Neutrophil (primary cell): Measurements from ENCODE around the gene GIMD1.

Experiments
- H3K27ac ChIP-seq: fragments of 200-600 bp; sonication (generic); 2 replicates; pipeline ENCODE4 v1.5.1; 2016; ENCODE audit warnings: mild to moderate bottlenecking, moderate library complexity
- H3K27me3 ChIP-seq: fragments of 200-600 bp; sonication (generic); 2 replicates; pipeline ENCODE4 v1.6.0; 2016; ENCODE audit warnings: mild to moderate bottlenecking
- H3K36me3 ChIP-seq: fragments of 200-600 bp; sonication (generic); 2 replicates; pipeline ENCODE4 v1.5.1; 2017
- H3K4me1 ChIP-seq, 2 experiments: fragments of 200-600 bp in 1 of 2; sonication (generic) in 1 of 2; 1 replicate in 1 of 2; 2 replicates in 1 of 2; pipeline versions ENCODE4 v1.5.1 to v1.6.1; 2013 to 2016; ENCODE audit warnings: low read depth in 1 of 2, low read length in 1 of 2, mild to moderate bottlenecking in 1 of 2, moderate library complexity in 1 of 2; ENCODE audit not compliant: control insufficient read depth in 1 of 2, insufficient read depth in 1 of 2
- H3K4me3 ChIP-seq, 2 experiments: fragments of 200-600 bp in 1 of 2; sonication (generic) in 1 of 2; 1 replicate in 1 of 2; 2 replicates in 1 of 2; pipeline ENCODE4 v1.5.1; 2013 to 2016; ENCODE audit warnings: low read depth in 1 of 2, low read length in 1 of 2, mild to moderate bottlenecking in 1 of 2, moderate library complexity in 1 of 2
- H3K9me3 ChIP-seq: fragments of 200-600 bp; sonication (generic); 2 replicates; pipeline ENCODE4 v1.5.1; 2016
- CTCF ChIP-seq: fragments of 200-600 bp; sonication (generic); IDR thresholded peaks from 2 replicates; pipeline ENCODE4 v1.5.1; 2016; ENCODE audit warnings: antibody characterized with exemption

GIMD1 gene

GRCh38 chr4:106370214-106370613 is 1.6 kb upstream of the GIMD1 start:
- Histone ChIP-seq H3K4me3 (no peak overlapping the region), H3K27me3 (peaks cover 41% of the 10 kb centered on the region), H3K36me3 (no peaks in the 10 kb centered on the region), H3K27ac (no peak overlapping the region), H3K9me3 (no peaks in the 10 kb centered on the region), H3K4me1 (no peaks in the 10 kb centered on the region)
- TF ChIP-seq CTCF = no peak

- Histone ChIP-seq H3K4me3 (no peak overlapping the region), H3K27ac (no peak overlapping the region), H3K27me3 (peaks cover 41% of the 10 kb centered on the region), H3K9me3 (no peaks in the 10 kb centered on the region), H3K36me3 (no peaks in the 10 kb centered on the region), H3K4me1 (no peaks in the 10 kb centered on the region)
- TF ChIP-seq CTCF = no peak
These were observed 980 bp upstream of the GIMD1 start for GRCh38 chr4:106369456-106370060.

- H3K4me3 ChIP-seq = no peak overlapping the region
- no peak overlapping the region for H3K27ac ChIP-seq
- no peaks in the 10 kb centered on the region for H3K36me3 ChIP-seq
- no peak for TF ChIP-seq CTCF
- H3K27me3 ChIP-seq = peaks cover 21% of the 10 kb centered on the region
- peaks cover 0 to under 1% of the 10 kb centered on the region in 2 experiments for H3K4me1 ChIP-seq
- H3K9me3 ChIP-seq = no peaks in the 10 kb centered on the region
These were observed 1.5 kb downstream of the GIMD1 start for GRCh38 chr4:106367072-106367471.

GRCh38 chr4:106366026-106366425 is 2.6 kb downstream of the GIMD1 start:
- H3K36me3 ChIP-seq = no peaks in the 10 kb centered on the region
- H3K27me3 ChIP-seq = peaks cover 10% of the 10 kb centered on the region
- H3K4me1 ChIP-seq = peaks cover 0 to 9% of the 10 kb centered on the region in 2 experiments
- no peak overlapping the region for H3K4me3 ChIP-seq
- no peak overlapping the region for H3K27ac ChIP-seq
- no peaks in the 10 kb centered on the region for H3K9me3 ChIP-seq
- TF ChIP-seq CTCF = no peak

GRCh38 chr4:106365613-106366012 is 3.0 kb downstream of the GIMD1 start:
- H3K4me1 ChIP-seq = peaks cover 0 to 9% of the 10 kb centered on the region in 2 experiments
- H3K27ac ChIP-seq = no peak overlapping the region
- H3K9me3 ChIP-seq = no peaks in the 10 kb centered on the region
- no peaks in the 10 kb centered on the region for H3K36me3 ChIP-seq
- no peak overlapping the region for H3K4me3 ChIP-seq
- TF ChIP-seq CTCF = no peak
- peaks cover 7% of the 10 kb centered on the region for H3K27me3 ChIP-seq

- H3K36me3 ChIP-seq = no peaks in the 10 kb centered on the region
- no peak overlapping the region for H3K4me3 ChIP-seq
- no peaks in the 10 kb centered on the region for H3K9me3 ChIP-seq
- peaks cover 0 to 10% of the 10 kb centered on the region in 2 experiments for H3K4me1 ChIP-seq
- no peak for TF ChIP-seq CTCF
- no peak overlapping the region for H3K27ac ChIP-seq
- peaks cover 1% of the 10 kb centered on the region for H3K27me3 ChIP-seq
These were observed 4.3 kb downstream of the GIMD1 start for GRCh38 chr4:106364282-106364681.
